Activated CD4-positive, alpha-beta T cell treated with anti-CD3 and anti-CD28 coated beads, Interleukin-2, amount 50 U/mL, for 1 hour (primary cell): ENCODE results near the gene POLRMT.
"Not testable (repeated sequence)": the region's sequence is repeated elsewhere in the genome, so short reads cannot be mapped to it uniquely, and the experiment has no call there.

Source experiments
- DNase-seq: peaks from one replicate; pipeline ENCODE4 v3.0.0-alpha.2; 2020

Gene POLRMT

GRCh38 chr19:646779-647565 lies 13.6 kb upstream of the POLRMT start:
- no peak for DNase-seq

- DNase-seq: no peak
These were observed 12.8 kb upstream of the POLRMT start for GRCh38 chr19:645912-646778.

- DNase-seq: no peak
These were observed 11.5 kb upstream of the POLRMT start for GRCh38 chr19:644789-645188.

- DNase-seq: no peak
These were observed 11.0 kb upstream of the POLRMT start for GRCh38 chr19:644363-644762.

GRCh38 chr19:643736-644135 lies 10.4 kb upstream of the POLRMT start:
- DNase-seq: no peak

GRCh38 chr19:642767-643727 lies 9.7 kb upstream of the POLRMT start:
- DNase-seq: no peak

- no peak for DNase-seq
These were observed 8.4 kb upstream of the POLRMT start for GRCh38 chr19:641702-642101.

- DNase-seq: no peak
These were observed 7.4 kb upstream of the POLRMT start for GRCh38 chr19:640606-641189.

- no peak for DNase-seq
These were observed 6.8 kb upstream of the POLRMT start for GRCh38 chr19:640161-640558.

GRCh38 chr19:639253-640160 lies 6.2 kb upstream of the POLRMT start, which contains the start of gene FGF22:
Gene FGF22, plus strand, starts transcription at chr19:639879. Its CDS starts 47 bp downstream, at chr19:639926.
- DNase-seq: peak; percentile 97

GRCh38 chr19:638906-639252 lies 5.5 kb upstream of the POLRMT start:
- no peak for DNase-seq

- DNase-seq: no peak
These were observed 1.8 kb upstream of the POLRMT start for GRCh38 chr19:634975-635652.

- no peak for DNase-seq
These were observed 676 bp upstream of the POLRMT start for GRCh38 chr19:633786-634639.

- DNase-seq: no peak
These were observed 714 bp downstream of the POLRMT start for GRCh38 chr19:632579-633067.

- no peak for DNase-seq
These were observed 3.2 kb downstream of the POLRMT start for GRCh38 chr19:629961-630714.

- not testable (repeated sequence) for DNase-seq
These were observed 3.8 kb downstream of the POLRMT start for GRCh38 chr19:629515-629914.

- DNase-seq: no peak
These were observed 5.2 kb downstream of the POLRMT start for GRCh38 chr19:628168-628567.

GRCh38 chr19:626566-626965 lies 6.8 kb downstream of the POLRMT start:
- not testable (repeated sequence) for DNase-seq

- no peak for DNase-seq
These were observed 8.1 kb downstream of the POLRMT start for GRCh38 chr19:625257-625656.
